Trophoblast cell (in vitro differentiated cells and primary cell): Measurements from ENCODE around the gene ADA.

ENCODE experiments used
- DNase-seq, 2 donors: peaks; one replicate each; pipeline ENCODE4 v3.0.0-alpha.2; 2016
- H2AFZ ChIP-seq: 2 replicates; pipeline ENCODE4 v1.6.1; 2013; ENCODE audit warnings: low read length, moderate library complexity, mild to moderate bottlenecking; ENCODE audit not compliant: insufficient read depth, poor library complexity
- H2AK5ac ChIP-seq: 2 replicates; pipeline ENCODE4 v1.6.1; 2013; ENCODE audit warnings: mild to moderate bottlenecking, low read length
- H2BK120ac ChIP-seq: 2 replicates; pipeline ENCODE4 v1.6.1; 2013; ENCODE audit warnings: low read length, mild to moderate bottlenecking, moderate library complexity; ENCODE audit not compliant: insufficient read depth, poor library complexity
- H2BK12ac ChIP-seq: 2 replicates; pipeline ENCODE4 v1.6.1; 2013; ENCODE audit warnings: mild to moderate bottlenecking, low read length, moderate library complexity
- H2BK5ac ChIP-seq: 2 replicates; pipeline ENCODE4 v1.6.1; 2013; ENCODE audit warnings: low read length, low read depth, moderate library complexity, mild to moderate bottlenecking; ENCODE audit not compliant: poor library complexity
- H3K14ac ChIP-seq: 2 replicates; pipeline ENCODE4 v1.6.1; 2013; ENCODE audit warnings: mild to moderate bottlenecking, low read length
- H3K18ac ChIP-seq: 2 replicates; pipeline ENCODE4 v1.6.1; 2013; ENCODE audit warnings: mild to moderate bottlenecking, low read length
- H3K23ac ChIP-seq: 2 replicates; pipeline ENCODE4 v1.6.1; 2013; ENCODE audit warnings: low read length
- H3K27ac ChIP-seq: 2 replicates; pipeline ENCODE4 v1.5.1; 2013; ENCODE audit warnings: low read depth, mild to moderate bottlenecking, inconsistent platforms, low read length, moderate library complexity
- H3K27me3 ChIP-seq: 2 replicates; pipeline ENCODE4 v1.6.1; 2013; ENCODE audit warnings: inconsistent platforms, mild to moderate bottlenecking, low read length, moderate library complexity; ENCODE audit not compliant: insufficient read depth
- H3K36me3 ChIP-seq, 2 experiments: 1 replicate in 1 of 2; 2 replicates in 1 of 2; pipeline ENCODE4 v1.6.1; 2013; ENCODE audit warnings: low read length in 2 of 2, mild to moderate bottlenecking in 2 of 2, moderate library complexity in 1 of 2; ENCODE audit not compliant: insufficient read depth in 2 of 2, control insufficient read depth in 1 of 2
- H3K4ac ChIP-seq: 2 replicates; pipeline ENCODE4 v1.6.1; 2013; ENCODE audit warnings: low read depth, mild to moderate bottlenecking, low read length, moderate library complexity
- H3K4me1 ChIP-seq, 2 experiments: 1 replicate in 1 of 2; 2 replicates in 1 of 2; pipeline ENCODE4 v1.6.1; 2013; ENCODE audit warnings: low read length in 2 of 2, mild to moderate bottlenecking in 2 of 2, moderate library complexity in 1 of 2; ENCODE audit not compliant: insufficient read depth in 2 of 2, control insufficient read depth in 1 of 2
- H3K4me2 ChIP-seq: 2 replicates; pipeline ENCODE4 v1.6.1; 2013; ENCODE audit warnings: inconsistent platforms, mild to moderate bottlenecking, low read length, moderate library complexity
- H3K4me3 ChIP-seq: 2 replicates; pipeline ENCODE4 v1.5.1; 2013; ENCODE audit warnings: mild to moderate bottlenecking, low read depth, low read length, inconsistent platforms
- H3K79me1 ChIP-seq: one replicate; pipeline ENCODE4 v1.6.1; 2013; ENCODE audit warnings: low read length
- H3K79me2 ChIP-seq: 2 replicates; pipeline ENCODE4 v1.6.1; 2013; ENCODE audit warnings: low read length, mild to moderate bottlenecking; ENCODE audit not compliant: control insufficient read depth, insufficient read depth, poor library complexity
- H3K9ac ChIP-seq: 2 replicates; pipeline ENCODE4 v1.6.1; 2013; ENCODE audit warnings: mild to moderate bottlenecking, low read length
- H3K9me3 ChIP-seq: 2 replicates; pipeline ENCODE4 v1.6.1; 2013; ENCODE audit warnings: low read depth, mild to moderate bottlenecking, control low read depth, inconsistent platforms, low read length; ENCODE audit not compliant: insufficient read depth
- H4K12ac ChIP-seq: 2 replicates; pipeline ENCODE4 v1.6.1; 2013; ENCODE audit warnings: low read depth, mild to moderate bottlenecking, low read length, moderate library complexity
- H4K8ac ChIP-seq: 2 replicates; pipeline ENCODE4 v1.6.1; 2013; ENCODE audit warnings: low read depth, mild to moderate bottlenecking, low read length, moderate library complexity
- H4K91ac ChIP-seq: one replicate; pipeline ENCODE4 v1.6.1; 2013; ENCODE audit warnings: low read depth, mild to moderate bottlenecking, low read length, moderate library complexity
- WGBS: extraction: QIAGEN DNeasy Blood & Tissue Kit; methylation state at CpG from one replicate; pipeline ENCODE4 v1.1.7; 2013; ENCODE audit warnings: missing lambda C conversion rate; ENCODE audit not compliant: insufficient read length, insufficient coverage; ENCODE audit errors: extremely low coverage; 5-methylcytosine and 5-hydroxymethylcytosine counted together

ADA gene

GRCh38 chr20:44621325-44621724 is 30.2 kb downstream of the ADA start:
- H2BK5ac ChIP-seq: no peak overlapping the region
- no peaks in the 10 kb centered on the region for H3K79me1 ChIP-seq
- H2BK120ac ChIP-seq: no peak overlapping the region
- no peaks in the 10 kb centered on the region for H3K79me2 ChIP-seq
- no peak overlapping the region for H3K27ac ChIP-seq
- H3K4me2 ChIP-seq: no peak overlapping the region
- no peaks in the 10 kb centered on the region for H3K27me3 ChIP-seq
- no peak overlapping the region for H2AK5ac ChIP-seq
- no peak overlapping the region for H2BK12ac ChIP-seq
- no peak overlapping the region for H3K4ac ChIP-seq
- H3K9ac ChIP-seq: no peak overlapping the region
- H4K12ac ChIP-seq: no peak overlapping the region
- no peaks in the 10 kb centered on the region for H3K4me1 ChIP-seq
- H3K23ac ChIP-seq: no peak overlapping the region
- H2AFZ ChIP-seq: no peak overlapping the region
- H3K9me3 ChIP-seq: peaks cover 4% of the 10 kb centered on the region
- H3K14ac ChIP-seq: no peak overlapping the region
- no peak overlapping the region for H3K18ac ChIP-seq
- no CpG with 5 or more reads among the region's 5 CpGs for WGBS
- no peak for DNase-seq
- no peak overlapping the region for H4K8ac ChIP-seq
- peaks cover 34 to 41% of the 10 kb centered on the region in 2 experiments for H3K36me3 ChIP-seq
- H3K4me3 ChIP-seq: no peak overlapping the region
- H4K91ac ChIP-seq: no peak overlapping the region

GRCh38 chr20:44620030-44620429 is 31.5 kb downstream of the ADA start:
- Histone ChIP-seq H2BK5ac (no peak overlapping the region), H2BK120ac (no peak overlapping the region), H2AK5ac (no peak overlapping the region), H3K4ac (no peak overlapping the region), H4K8ac (no peak overlapping the region), H4K12ac (no peak overlapping the region), H3K23ac (no peak overlapping the region), H3K18ac (no peak overlapping the region), H4K91ac (no peak overlapping the region), H3K4me1 (no peaks in the 10 kb centered on the region), H2BK12ac (no peak overlapping the region), H3K79me2 (no peaks in the 10 kb centered on the region), H3K4me3 (no peak overlapping the region), H3K14ac (no peak overlapping the region), H3K36me3 (peaks cover 41 to 44% of the 10 kb centered on the region in 2 experiments), H3K9me3 (peaks cover 4% of the 10 kb centered on the region), H3K27me3 (no peaks in the 10 kb centered on the region), H3K4me2 (no peak overlapping the region), H3K79me1 (no peaks in the 10 kb centered on the region), H3K9ac (no peak overlapping the region), H2AFZ (no peak overlapping the region), H3K27ac (no peak overlapping the region)
- no CpG with 5 or more reads among the region's 5 CpGs for WGBS
- DNase-seq: no peak

GRCh38 chr20:44619294-44619693 is 32.2 kb downstream of the ADA start:
- no peak for DNase-seq
- no peak overlapping the region for H2BK5ac ChIP-seq
- H3K79me1 ChIP-seq: no peaks in the 10 kb centered on the region
- no peak overlapping the region for H3K23ac ChIP-seq
- H2AK5ac ChIP-seq: no peak overlapping the region
- H3K14ac ChIP-seq: no peak overlapping the region
- no peaks in the 10 kb centered on the region for H3K27me3 ChIP-seq
- no peak overlapping the region for H3K4me2 ChIP-seq
- no peak overlapping the region for H3K27ac ChIP-seq
- no peak overlapping the region for H2BK12ac ChIP-seq
- no peak overlapping the region for H3K18ac ChIP-seq
- H3K79me2 ChIP-seq: no peaks in the 10 kb centered on the region
- no peak overlapping the region for H4K91ac ChIP-seq
- no peak overlapping the region for H3K4me3 ChIP-seq
- H2AFZ ChIP-seq: no peak overlapping the region
- H2BK120ac ChIP-seq: no peak overlapping the region
- H3K9me3 ChIP-seq: peaks cover 4% of the 10 kb centered on the region
- H4K8ac ChIP-seq: no peak overlapping the region
- H3K4me1 ChIP-seq: no peaks in the 10 kb centered on the region
- no peak overlapping the region for H4K12ac ChIP-seq
- peaks cover 44 to 45% of the 10 kb centered on the region in 2 experiments for H3K36me3 ChIP-seq
- no CpG with 5 or more reads among the region's 7 CpGs for WGBS
- no peak overlapping the region for H3K4ac ChIP-seq
- H3K9ac ChIP-seq: no peak overlapping the region

- H2BK5ac ChIP-seq: no peak overlapping the region
- H2BK12ac ChIP-seq: no peak overlapping the region
- H3K4me3 ChIP-seq: no peak overlapping the region
- peaks cover 4% of the 10 kb centered on the region for H3K9me3 ChIP-seq
- H3K9ac ChIP-seq: no peak overlapping the region
- H2AFZ ChIP-seq: no peak overlapping the region
- no peak overlapping the region for H3K27ac ChIP-seq
- no peak overlapping the region for H3K14ac ChIP-seq
- no peaks in the 10 kb centered on the region for H3K4me1 ChIP-seq
- no peak overlapping the region for H3K18ac ChIP-seq
- H2BK120ac ChIP-seq: no peak overlapping the region
- no peak overlapping the region for H4K91ac ChIP-seq
- no peak overlapping the region for H2AK5ac ChIP-seq
- no peak overlapping the region for H3K4ac ChIP-seq
- H3K23ac ChIP-seq: no peak overlapping the region
- no peak overlapping the region for H4K8ac ChIP-seq
- H3K4me2 ChIP-seq: no peak overlapping the region
- H3K36me3 ChIP-seq: peaks cover 46 to 49% of the 10 kb centered on the region in 2 experiments
- H3K27me3 ChIP-seq: no peaks in the 10 kb centered on the region
- no peaks in the 10 kb centered on the region for H3K79me2 ChIP-seq
- no peaks in the 10 kb centered on the region for H3K79me1 ChIP-seq
- DNase-seq: no peak
- WGBS: no CpG with 5 or more reads among the region's 14 CpGs
- no peak overlapping the region for H4K12ac ChIP-seq
These were observed 33.2 kb downstream of the ADA start for GRCh38 chr20:44618318-44618731.
